ENCODE measurements around the gene TLCD1.

TLCD1 gene

DNA sequence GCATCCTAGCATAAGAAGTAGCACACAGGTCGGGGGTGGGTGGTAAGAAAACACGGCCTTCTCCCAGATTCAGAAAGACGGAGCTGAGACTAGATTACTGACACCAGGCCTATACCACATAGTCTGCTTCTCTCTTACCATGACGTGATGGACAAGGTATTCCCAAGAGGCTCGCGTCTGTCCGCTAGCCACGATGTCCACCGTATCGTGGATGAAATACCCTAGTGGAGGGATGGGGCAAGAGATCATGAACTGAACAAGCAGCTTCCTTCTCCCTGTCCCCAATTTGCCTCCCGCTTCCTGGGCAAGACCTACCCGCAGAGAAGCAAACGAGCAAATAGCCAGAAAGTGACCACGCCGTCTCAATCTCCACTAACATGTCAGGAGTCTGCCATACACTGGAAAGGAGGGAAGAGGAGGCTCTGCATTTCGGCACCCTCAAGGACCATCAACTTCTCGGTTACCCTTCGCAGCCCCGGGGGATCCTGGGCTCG is 820 bp downstream of the TLCD1 start (continued):
- TF ChIP-seq, protein P1, sequence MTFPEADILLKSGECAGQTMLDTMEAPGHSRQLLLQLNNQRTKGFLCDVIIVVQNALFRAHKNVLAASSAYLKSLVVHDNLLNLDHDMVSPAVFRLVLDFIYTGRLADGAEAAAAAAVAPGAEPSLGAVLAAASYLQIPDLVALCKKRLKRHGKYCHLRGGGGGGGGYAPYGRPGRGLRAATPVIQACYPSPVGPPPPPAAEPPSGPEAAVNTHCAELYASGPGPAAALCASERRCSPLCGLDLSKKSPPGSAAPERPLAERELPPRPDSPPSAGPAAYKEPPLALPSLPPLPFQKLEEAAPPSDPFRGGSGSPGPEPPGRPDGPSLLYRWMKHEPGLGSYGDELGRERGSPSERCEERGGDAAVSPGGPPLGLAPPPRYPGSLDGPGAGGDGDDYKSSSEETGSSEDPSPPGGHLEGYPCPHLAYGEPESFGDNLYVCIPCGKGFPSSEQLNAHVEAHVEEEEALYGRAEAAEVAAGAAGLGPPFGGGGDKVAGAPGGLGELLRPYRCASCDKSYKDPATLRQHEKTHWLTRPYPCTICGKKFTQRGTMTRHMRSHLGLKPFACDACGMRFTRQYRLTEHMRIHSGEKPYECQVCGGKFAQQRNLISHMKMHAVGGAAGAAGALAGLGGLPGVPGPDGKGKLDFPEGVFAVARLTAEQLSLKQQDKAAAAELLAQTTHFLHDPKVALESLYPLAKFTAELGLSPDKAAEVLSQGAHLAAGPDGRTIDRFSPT (tag by site-specific recombination; IDR thresholded peaks at IDR 0.05) = peak; percentile 84; the same call in 1 of the 2 replicates
- TF ChIP-seq ZNF391 (tag by site-specific recombination; IDR thresholded peaks at IDR 0.05; ENCODE audit: borderline replicate concordance, low read depth) (0 out of 2 replicates have a peak, but pooled peaks have one; percentile 40), MEIS1 (CRISPR knock-in tag; IDR thresholded peaks at IDR 0.05; ENCODE audit: borderline replicate concordance) (no peak), ZNF366 (tag by site-specific recombination; conservative IDR thresholded peaks at IDR 0.05) (peak; percentile 98), ZNF394 (tag by site-specific recombination; IDR thresholded peaks at IDR 0.05; ENCODE audit: borderline replicate concordance) (peak; percentile 83), ZNF600 (tag by site-specific recombination; IDR thresholded peaks at IDR 0.05) (peak; percentile 72), ZNF843 (tag by site-specific recombination; IDR thresholded peaks at IDR 0.05) (peak; percentile 33), IKZF3 (tag by site-specific recombination; IDR thresholded peaks at IDR 0.05) (no peak; the same call in 1 of the 2 replicates), ZNF768 (tag by site-specific recombination; IDR thresholded peaks at IDR 0.05) (0 out of 2 replicates have a peak, but pooled peaks have one; percentile 18), ZNF184 (tag by site-specific recombination; IDR thresholded peaks at IDR 0.05) (no peak; the same call in 1 of the 2 replicates), ZNF48 (tag by site-specific recombination; IDR thresholded peaks at IDR 0.05) (no peak), ZNF660 (tag by site-specific recombination; IDR thresholded peaks at IDR 0.05) (peak; percentile 1; the same call in 1 of the 2 replicates), ZNF423 (tag by site-specific recombination; IDR thresholded peaks at IDR 0.05) (no peak), ZBTB1 (tag by site-specific recombination; IDR thresholded peaks at IDR 0.05) (no peak), ZNF16 (tag by site-specific recombination; IDR thresholded peaks at IDR 0.05; ENCODE audit: low read depth) (no peak; the same call in 1 of the 2 replicates), ZNF354C (tag by site-specific recombination; IDR thresholded peaks at IDR 0.05; ENCODE audit: borderline replicate concordance, low read depth) (no peak), ZFP37 (tag by site-specific recombination; IDR thresholded peaks at IDR 0.05) (peak; percentile 66; the same call in 1 of the 2 replicates)
- TF ChIP-seq, protein P2, sequence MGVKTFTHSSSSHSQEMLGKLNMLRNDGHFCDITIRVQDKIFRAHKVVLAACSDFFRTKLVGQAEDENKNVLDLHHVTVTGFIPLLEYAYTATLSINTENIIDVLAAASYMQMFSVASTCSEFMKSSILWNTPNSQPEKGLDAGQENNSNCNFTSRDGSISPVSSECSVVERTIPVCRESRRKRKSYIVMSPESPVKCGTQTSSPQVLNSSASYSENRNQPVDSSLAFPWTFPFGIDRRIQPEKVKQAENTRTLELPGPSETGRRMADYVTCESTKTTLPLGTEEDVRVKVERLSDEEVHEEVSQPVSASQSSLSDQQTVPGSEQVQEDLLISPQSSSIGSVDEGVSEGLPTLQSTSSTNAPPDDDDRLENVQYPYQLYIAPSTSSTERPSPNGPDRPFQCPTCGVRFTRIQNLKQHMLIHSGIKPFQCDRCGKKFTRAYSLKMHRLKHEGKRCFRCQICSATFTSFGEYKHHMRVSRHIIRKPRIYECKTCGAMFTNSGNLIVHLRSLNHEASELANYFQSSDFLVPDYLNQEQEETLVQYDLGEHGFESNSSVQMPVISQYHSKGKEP (tag by site-specific recombination; IDR thresholded peaks at IDR 0.05) = no peak
- TF ChIP-seq, protein P3, sequence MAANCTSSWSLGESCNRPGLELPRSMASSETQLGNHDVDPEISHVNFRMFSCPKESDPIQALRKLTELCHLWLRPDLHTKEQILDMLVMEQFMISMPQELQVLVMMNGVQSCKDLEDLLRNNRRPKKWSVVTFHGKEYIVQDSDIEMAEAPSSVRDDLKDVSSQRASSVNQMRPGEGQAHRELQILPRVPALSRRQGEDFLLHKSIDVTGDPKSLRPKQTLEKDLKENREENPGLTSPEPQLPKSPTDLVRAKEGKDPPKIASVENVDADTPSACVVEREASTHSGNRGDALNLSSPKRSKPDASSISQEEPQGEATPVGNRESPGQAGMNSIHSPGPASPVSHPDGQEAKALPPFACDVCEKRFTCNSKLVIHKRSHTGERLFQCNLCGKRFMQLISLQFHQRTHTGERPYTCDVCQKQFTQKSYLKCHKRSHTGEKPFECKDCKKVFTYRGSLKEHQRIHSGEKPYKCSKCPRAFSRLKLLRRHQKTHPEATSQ (tag by site-specific recombination; IDR thresholded peaks at IDR 0.05) = 0 out of 2 replicates have a peak, but pooled peaks have one; percentile 22
- TF ChIP-seq, protein P4, sequence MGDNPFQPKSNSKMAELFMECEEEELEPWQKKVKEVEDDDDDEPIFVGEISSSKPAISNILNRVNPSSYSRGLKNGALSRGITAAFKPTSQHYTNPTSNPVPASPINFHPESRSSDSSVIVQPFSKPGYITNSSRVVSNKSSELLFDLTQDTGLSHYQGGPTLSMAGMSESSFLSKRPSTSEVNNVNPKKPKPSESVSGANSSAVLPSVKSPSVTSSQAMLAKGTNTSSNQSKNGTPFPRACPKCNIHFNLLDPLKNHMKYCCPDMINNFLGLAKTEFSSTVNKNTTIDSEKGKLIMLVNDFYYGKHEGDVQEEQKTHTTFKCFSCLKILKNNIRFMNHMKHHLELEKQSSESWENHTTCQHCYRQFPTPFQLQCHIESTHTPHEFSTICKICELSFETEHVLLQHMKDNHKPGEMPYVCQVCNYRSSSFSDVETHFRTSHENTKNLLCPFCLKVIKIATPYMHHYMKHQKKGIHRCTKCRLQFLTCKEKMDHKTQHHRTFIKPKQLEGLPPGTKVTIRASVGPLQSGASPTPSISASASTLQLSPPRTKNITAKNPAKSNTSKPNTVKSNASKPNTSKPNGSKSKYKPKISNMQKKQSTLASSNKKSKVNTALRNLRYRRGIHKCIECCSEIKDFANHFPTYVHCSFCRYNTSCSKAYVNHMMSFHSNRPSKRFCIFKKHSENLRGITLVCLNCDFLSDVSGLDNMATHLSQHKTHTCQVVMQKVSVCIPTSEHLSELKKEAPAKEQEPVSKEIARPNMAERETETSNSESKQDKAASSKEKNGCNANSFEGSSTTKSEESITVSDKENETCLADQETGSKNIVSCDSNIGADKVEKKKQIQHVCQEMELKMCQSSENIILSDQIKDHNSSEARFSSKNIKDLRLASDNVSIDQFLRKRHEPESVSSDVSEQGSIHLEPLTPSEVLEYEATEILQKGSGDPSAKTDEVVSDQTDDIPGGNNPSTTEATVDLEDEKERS (tag by site-specific recombination; IDR thresholded peaks at IDR 0.05) = no peak
- TF ChIP-seq, protein P5, sequence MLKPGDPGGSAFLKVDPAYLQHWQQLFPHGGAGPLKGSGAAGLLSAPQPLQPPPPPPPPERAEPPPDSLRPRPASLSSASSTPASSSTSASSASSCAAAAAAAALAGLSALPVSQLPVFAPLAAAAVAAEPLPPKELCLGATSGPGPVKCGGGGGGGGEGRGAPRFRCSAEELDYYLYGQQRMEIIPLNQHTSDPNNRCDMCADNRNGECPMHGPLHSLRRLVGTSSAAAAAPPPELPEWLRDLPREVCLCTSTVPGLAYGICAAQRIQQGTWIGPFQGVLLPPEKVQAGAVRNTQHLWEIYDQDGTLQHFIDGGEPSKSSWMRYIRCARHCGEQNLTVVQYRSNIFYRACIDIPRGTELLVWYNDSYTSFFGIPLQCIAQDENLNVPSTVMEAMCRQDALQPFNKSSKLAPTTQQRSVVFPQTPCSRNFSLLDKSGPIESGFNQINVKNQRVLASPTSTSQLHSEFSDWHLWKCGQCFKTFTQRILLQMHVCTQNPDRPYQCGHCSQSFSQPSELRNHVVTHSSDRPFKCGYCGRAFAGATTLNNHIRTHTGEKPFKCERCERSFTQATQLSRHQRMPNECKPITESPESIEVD (tag by site-specific recombination; IDR thresholded peaks at IDR 0.05) = no peak
- TF ChIP-seq, protein P6, sequence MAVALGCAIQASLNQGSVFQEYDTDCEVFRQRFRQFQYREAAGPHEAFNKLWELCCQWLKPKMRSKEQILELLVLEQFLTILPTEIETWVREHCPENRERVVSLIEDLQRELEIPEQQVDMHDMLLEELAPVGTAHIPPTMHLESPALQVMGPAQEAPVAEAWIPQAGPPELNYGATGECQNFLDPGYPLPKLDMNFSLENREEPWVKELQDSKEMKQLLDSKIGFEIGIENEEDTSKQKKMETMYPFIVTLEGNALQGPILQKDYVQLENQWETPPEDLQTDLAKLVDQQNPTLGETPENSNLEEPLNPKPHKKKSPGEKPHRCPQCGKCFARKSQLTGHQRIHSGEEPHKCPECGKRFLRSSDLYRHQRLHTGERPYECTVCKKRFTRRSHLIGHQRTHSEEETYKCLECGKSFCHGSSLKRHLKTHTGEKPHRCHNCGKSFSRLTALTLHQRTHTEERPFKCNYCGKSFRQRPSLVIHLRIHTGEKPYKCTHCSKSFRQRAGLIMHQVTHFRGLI (tag by site-specific recombination; IDR thresholded peaks at IDR 0.05) = no peak
- TF ChIP-seq, protein P7, sequence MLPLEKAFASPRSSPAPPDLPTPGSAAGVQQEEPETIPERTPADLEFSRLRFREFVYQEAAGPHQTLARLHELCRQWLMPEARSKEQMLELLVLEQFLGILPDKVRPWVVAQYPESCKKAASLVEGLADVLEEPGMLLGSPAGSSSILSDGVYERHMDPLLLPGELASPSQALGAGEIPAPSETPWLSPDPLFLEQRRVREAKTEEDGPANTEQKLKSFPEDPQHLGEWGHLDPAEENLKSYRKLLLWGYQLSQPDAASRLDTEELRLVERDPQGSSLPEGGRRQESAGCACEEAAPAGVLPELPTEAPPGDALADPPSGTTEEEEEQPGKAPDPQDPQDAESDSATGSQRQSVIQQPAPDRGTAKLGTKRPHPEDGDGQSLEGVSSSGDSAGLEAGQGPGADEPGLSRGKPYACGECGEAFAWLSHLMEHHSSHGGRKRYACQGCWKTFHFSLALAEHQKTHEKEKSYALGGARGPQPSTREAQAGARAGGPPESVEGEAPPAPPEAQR (tag by site-specific recombination; IDR thresholded peaks at IDR 0.05) = no peak
